Measurements from ENCODE around the gene PELI1. TPM values are rescaled to one million over a fixed set of nuclear protein-coding genes. Genes with fewer than 3 reads are reported as not detected.

The PELI1 gene
- total RNA-seq, 1 experiment from 2014 or later, result 26.2 TPM

DNA sequence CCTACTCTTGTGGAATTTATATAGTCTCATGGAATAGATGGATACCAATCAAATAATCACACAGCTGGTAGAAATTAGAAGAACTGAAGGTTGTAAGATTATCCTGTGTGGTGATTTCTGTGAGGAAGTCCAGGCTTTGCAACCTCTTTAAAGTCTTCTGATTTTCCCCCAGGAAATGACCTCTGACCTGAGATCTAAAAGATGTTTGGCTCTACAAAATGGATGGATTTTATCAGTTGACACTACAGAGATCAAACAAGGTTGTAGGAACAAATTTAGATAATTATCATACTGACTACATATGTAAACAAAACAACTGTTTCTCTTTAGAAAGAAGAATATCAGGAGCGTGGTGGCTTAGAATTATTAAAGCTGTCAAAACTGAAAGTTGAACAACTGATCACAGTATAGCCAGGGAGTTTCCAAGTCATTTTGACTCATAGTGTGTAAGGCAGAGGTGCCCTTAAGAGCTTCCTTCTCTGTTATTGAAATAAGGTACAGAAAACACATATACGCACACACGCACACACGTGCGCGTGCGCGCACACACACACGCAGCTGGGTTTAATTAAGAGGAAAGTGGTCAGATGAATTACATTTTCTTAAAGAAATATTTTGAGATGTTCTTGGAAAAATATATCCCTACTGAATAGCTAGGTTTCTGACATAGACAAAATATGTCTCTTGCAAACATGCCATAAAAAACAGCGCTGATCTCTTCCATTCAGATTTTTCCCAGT lies 35.5 kb upstream of the PELI1 start:
- CTCF ChIA-PET, result no interaction called here
- Mint-ChIP-seq H3K27me3 (ENCODE audit: unreplicated experiment) (no peaks in the 10 kb centered on the region), H3K4me3 (ENCODE audit: low read depth, unreplicated experiment) (no peak overlapping the region), H3K9me3 (ENCODE audit: low read depth, unreplicated experiment) (no peaks in the 10 kb centered on the region), H3K36me3 (ENCODE audit: insufficient read depth, unreplicated experiment) (no peaks in the 10 kb centered on the region), H3K27ac (ENCODE audit: unreplicated experiment) (no peak overlapping the region), H3K4me1 (ENCODE audit: low read depth, unreplicated experiment) (no peaks in the 10 kb centered on the region)
- no peak for DNase-seq
- no TSS peak for BruUV-seq (replicated peaks)
- TF ChIP-seq, protein P1, sequence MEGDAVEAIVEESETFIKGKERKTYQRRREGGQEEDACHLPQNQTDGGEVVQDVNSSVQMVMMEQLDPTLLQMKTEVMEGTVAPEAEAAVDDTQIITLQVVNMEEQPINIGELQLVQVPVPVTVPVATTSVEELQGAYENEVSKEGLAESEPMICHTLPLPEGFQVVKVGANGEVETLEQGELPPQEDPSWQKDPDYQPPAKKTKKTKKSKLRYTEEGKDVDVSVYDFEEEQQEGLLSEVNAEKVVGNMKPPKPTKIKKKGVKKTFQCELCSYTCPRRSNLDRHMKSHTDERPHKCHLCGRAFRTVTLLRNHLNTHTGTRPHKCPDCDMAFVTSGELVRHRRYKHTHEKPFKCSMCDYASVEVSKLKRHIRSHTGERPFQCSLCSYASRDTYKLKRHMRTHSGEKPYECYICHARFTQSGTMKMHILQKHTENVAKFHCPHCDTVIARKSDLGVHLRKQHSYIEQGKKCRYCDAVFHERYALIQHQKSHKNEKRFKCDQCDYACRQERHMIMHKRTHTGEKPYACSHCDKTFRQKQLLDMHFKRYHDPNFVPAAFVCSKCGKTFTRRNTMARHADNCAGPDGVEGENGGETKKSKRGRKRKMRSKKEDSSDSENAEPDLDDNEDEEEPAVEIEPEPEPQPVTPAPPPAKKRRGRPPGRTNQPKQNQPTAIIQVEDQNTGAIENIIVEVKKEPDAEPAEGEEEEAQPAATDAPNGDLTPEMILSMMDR (IDR thresholded peaks at IDR 0.05; ENCODE audit: unreplicated experiment), result no peak
- intact Hi-C loops (cut with micrococcal nuclease; ENCODE audit: unreplicated experiment), result no loop called here

DNA sequence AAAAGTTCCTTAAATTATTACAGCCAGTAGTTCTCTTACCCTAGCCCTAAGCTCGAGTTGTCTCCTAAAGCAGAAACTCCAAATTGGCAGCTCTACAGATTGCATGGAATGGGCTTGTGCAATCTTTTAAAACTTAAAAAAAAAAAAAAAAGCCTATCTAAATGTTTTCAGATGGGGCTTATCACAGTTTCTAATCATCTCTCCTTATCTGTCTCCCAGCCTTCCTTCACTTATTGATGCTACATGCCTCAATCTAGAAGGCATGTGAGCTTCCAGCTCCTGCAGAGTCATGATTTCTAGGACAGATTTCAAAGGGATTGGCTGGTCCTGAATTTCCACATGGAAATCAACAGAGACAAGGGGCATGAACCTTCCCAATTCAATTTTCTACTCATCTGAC lies 33.1 kb upstream of the PELI1 start:
- no peak overlapping the region for H3K4me3 Mint-ChIP-seq (ENCODE audit: low read depth, unreplicated experiment)
- TF ChIP-seq, protein P1 (IDR thresholded peaks at IDR 0.05; ENCODE audit: unreplicated experiment), result no peak
- BruUV-seq (replicated peaks), result no TSS peak
- intact Hi-C loops (cut with micrococcal nuclease; ENCODE audit: unreplicated experiment), result no loop called here
- H3K36me3 Mint-ChIP-seq (ENCODE audit: insufficient read depth, unreplicated experiment), result no peaks in the 10 kb centered on the region
- H3K9me3 Mint-ChIP-seq (ENCODE audit: low read depth, unreplicated experiment), result no peaks in the 10 kb centered on the region
- H3K27me3 Mint-ChIP-seq (ENCODE audit: unreplicated experiment), result no peaks in the 10 kb centered on the region
- CTCF ChIA-PET, result interaction anchor here (0.7 kb wide), 1 partner anchor 1311 kb away, joined by 3 read pairs; no protein-coding TSS in a partner anchor
- no peak for DNase-seq
- H3K4me1 Mint-ChIP-seq (ENCODE audit: low read depth, unreplicated experiment), result no peaks in the 10 kb centered on the region
- H3K27ac Mint-ChIP-seq (ENCODE audit: unreplicated experiment), result no peak overlapping the region

DNA sequence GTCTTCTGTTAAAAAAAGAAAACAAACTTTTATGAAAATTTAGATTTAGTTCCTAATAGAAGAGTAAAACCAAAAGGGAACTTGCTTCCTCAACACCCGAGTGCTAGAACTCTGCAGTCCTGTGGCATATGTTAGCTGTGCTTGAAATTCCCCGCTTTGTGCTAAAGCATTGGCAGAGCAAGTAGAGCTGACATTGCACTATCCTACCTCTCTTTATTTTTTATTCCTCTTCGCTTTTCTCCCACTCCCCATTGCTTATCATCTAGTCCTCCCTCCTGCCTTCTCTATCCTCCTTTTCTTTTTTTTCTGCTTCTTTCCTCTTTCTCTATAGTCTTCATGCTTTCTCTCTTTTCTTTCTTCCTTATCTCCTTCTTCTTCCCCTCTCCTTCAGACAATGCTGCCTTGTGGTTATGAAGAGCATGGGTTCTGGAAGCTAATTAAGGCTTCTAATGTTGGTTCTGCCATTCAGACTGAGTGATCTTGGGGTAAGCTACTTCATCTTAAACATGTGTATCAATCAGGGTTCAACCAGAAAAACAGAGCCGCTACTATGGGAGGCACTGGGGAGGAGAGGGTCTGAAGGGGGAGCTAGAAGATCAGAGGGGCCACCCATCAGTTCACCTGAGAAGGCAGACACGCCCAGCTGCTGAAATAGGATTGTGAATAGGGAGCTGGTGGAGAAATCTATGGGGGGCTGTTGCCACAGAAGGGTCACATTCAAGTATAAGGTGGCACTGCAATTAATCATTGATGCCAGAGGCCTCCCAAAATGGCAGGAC lies 31.4 kb upstream of the PELI1 start:
- H3K36me3 Mint-ChIP-seq (ENCODE audit: insufficient read depth, unreplicated experiment), result no peaks in the 10 kb centered on the region
- DNase-seq, result no peak
- no peaks in the 10 kb centered on the region for H3K9me3 Mint-ChIP-seq (ENCODE audit: low read depth, unreplicated experiment)
- no peak overlapping the region for H3K27ac Mint-ChIP-seq (ENCODE audit: unreplicated experiment)
- intact Hi-C loops (cut with micrococcal nuclease; ENCODE audit: unreplicated experiment), result loop anchor here (2.0 kb wide), 1 partner anchor 13 kb away; no protein-coding TSS in a partner anchor
- no peaks in the 10 kb centered on the region for H3K27me3 Mint-ChIP-seq (ENCODE audit: unreplicated experiment)
- BruUV-seq (replicated peaks), result no TSS peak
- TF ChIP-seq, protein P1 (IDR thresholded peaks at IDR 0.05; ENCODE audit: unreplicated experiment), result no peak
- H3K4me3 Mint-ChIP-seq (ENCODE audit: low read depth, unreplicated experiment), result no peak overlapping the region
- no peaks in the 10 kb centered on the region for H3K4me1 Mint-ChIP-seq (ENCODE audit: low read depth, unreplicated experiment)
- CTCF ChIA-PET, result no interaction called here

DNA sequence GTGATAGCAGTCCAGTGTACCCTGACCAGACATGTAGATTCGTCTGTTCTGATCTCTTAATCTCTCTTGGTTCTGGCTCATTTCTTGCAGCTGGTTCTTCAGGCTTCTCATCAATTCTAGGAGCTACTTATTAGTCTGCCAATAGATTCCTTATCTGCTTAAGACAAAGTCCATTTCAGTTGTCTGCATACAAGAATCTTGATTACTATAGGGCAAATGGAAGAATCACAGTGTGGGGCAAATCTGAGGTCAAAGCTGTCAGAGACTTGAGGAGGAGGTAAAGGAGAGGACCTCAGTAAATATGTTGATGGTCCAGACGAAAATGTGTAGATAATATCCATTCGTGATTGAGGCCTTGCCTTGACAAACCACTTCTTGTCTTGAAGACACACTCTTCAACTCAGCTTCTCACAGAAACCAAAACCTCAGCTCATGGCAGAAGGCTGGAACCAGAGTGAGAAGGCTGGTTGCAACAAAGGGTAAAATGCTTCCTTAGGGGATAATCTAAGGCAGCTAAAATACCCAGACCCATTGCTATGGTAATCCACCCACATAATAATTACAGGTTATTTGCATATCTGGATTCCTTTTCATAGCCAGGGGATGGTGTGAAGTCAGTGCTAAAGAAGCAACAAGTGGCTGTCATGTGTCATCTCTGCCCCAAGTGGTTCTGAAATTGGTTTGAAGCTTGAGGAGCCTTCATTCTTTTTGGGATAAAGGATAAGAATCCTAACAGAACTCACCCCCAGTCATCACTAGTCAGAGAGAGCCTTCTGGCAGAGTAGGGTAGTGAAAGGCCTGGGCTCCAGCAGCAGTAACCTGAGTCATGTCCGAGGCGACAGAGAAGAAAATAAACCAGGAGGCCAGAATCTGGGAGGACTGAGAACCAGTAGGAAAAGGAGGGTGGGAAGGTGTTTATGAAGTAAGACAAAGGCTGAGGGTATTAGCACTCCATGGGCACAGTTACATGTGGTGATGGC lies 29.2 kb upstream of the PELI1 start:
- CTCF ChIA-PET, result no interaction called here
- H3K4me3 Mint-ChIP-seq (ENCODE audit: low read depth, unreplicated experiment), result no peak overlapping the region
- BruUV-seq (replicated peaks), result no TSS peak

More for the DNA sequence above, 29.2 kb upstream of the PELI1 start:
- H3K27ac Mint-ChIP-seq (ENCODE audit: unreplicated experiment), result no peak overlapping the region
- no peaks in the 10 kb centered on the region for H3K36me3 Mint-ChIP-seq (ENCODE audit: insufficient read depth, unreplicated experiment)
- H3K27me3 Mint-ChIP-seq (ENCODE audit: unreplicated experiment), result no peaks in the 10 kb centered on the region
- no peaks in the 10 kb centered on the region for H3K9me3 Mint-ChIP-seq (ENCODE audit: low read depth, unreplicated experiment)
- intact Hi-C loops (cut with micrococcal nuclease; ENCODE audit: unreplicated experiment), result loop anchor here (2.0 kb wide), 1 partner anchor 15 kb away; no protein-coding TSS in a partner anchor
- H3K4me1 Mint-ChIP-seq (ENCODE audit: low read depth, unreplicated experiment), result no peaks in the 10 kb centered on the region
- no peak for DNase-seq
- TF ChIP-seq, protein P1 (IDR thresholded peaks at IDR 0.05; ENCODE audit: unreplicated experiment), result no peak
